BLaER1 treated with 17β-estradiol and CSF1 and Interleukin-3, amounts not matched to agents 10 nM and 100 nM (cell line): Measurements from ENCODE around the gene KCTD19.

Experiments used
- H3K27ac ChIP-seq, 11 experiments: shearing (Covaris generic); formaldehyde crosslinking; 2 replicates each; pipeline ENCODE4 v1.8.1; 2022
- H3K27me3 ChIP-seq, 11 experiments: shearing (Covaris generic); formaldehyde crosslinking; 2 replicates each; pipeline ENCODE4 v1.8.1; 2022
- H3K36me3 ChIP-seq, 11 experiments: shearing (Covaris generic); formaldehyde crosslinking; 2 replicates each; pipeline ENCODE4 v1.8.1; 2022
- H3K4me1 ChIP-seq, 10 experiments: shearing (Covaris generic); formaldehyde crosslinking; 2 replicates each; pipeline ENCODE4 v1.8.1; 2022
- H3K4me2 ChIP-seq, 11 experiments: shearing (Covaris generic); formaldehyde crosslinking; 2 replicates each; pipeline ENCODE4 v1.8.1; 2022
- H3K4me3 ChIP-seq, 10 experiments: shearing (Covaris generic); formaldehyde crosslinking; 2 replicates each; pipeline ENCODE4 v1.8.1; 2022
- H3K9ac ChIP-seq, 11 experiments: shearing (Covaris generic); formaldehyde crosslinking; 2 replicates each; pipeline ENCODE4 v1.8.1; 2022
- H3K9me3 ChIP-seq, 11 experiments: shearing (Covaris generic); formaldehyde crosslinking; replicated peaks in 1 of 11; 2 replicates each; pipeline ENCODE4 v1.8.1; 2022
- H4K20me1 ChIP-seq, 11 experiments: shearing (Covaris generic); formaldehyde crosslinking; 2 replicates each; pipeline ENCODE4 v1.8.1; 2022
- Cebpa-rat ChIP-seq, 11 experiments: shearing (Covaris generic); IDR thresholded peaks; 2 replicates each; pipeline ENCODE4 v1.8.1; 2022

KCTD19 gene

DNA sequence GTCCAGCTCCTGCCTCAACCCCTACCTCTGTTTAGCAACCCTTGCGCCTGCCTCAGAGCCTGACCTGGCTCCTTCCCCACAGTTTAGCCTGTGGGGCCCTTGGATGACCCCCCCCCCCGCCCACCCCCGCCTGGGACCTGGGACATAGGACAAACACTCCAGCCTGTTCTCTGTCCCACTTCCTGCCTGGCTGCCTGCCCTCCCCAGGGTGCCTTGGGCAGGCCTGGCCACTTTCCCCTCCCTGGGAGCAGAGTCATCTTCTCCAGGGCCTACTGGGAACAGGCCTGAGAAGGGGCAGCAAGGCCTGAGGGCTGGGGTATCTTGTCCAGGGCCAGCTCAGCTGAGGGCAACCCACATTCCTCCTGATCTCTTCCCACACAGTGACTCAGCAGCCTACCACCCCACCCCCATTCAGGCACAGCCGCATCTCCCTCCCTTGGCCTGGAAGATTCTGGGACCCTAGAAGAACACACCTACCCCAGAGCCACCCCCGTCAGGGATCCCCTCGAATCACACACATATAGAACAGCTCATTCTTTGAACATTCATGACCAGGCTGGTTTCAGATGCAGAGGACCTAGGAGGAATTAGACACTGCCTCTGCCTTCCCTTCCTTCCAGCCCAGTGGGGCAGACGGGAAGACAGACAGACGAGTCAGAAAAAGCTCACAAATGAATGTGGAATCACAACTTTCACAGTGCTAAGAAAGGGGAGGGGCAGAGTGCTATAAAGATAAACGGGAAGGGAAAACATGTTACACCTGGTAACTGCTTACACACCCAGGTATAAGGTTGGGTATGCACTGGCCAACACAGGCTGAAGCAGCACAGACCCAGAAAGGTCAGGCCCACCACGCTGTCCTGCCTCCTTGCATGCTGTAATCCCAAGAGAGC, 85.3 kb downstream of the KCTD19 start:
- Histone ChIP-seq H3K36me3 (peaks cover 24 to 42% (median 32%) of the 10 kb centered on the region in 11 experiments), H4K20me1 (peaks cover 0 to 61% (median 26%) of the 10 kb centered on the region in 11 experiments; a peak in 16 of 22 replicates), H3K4me3 (no peak overlapping the region), H3K4me1 (peaks cover 50 to 96% (median 76%) of the 10 kb centered on the region in 10 experiments), H3K27me3 (no peaks in the 10 kb centered on the region), H3K9me3 (no peaks in the 10 kb centered on the region), H3K9ac (peak overlapping the region in 10 of 11 experiments; percentile 28 to 63 (median 56); a peak in 18 of 22 replicates), H3K27ac (peak overlapping the region; percentile 45 to 92 (median 71); a peak in 20 of 22 replicates), H3K4me2 (peak overlapping the region; percentile 69 to 100 (median 97))
- no peak for TF ChIP-seq Cebpa-rat (IDR thresholded peaks at IDR 0.05)

DNA sequence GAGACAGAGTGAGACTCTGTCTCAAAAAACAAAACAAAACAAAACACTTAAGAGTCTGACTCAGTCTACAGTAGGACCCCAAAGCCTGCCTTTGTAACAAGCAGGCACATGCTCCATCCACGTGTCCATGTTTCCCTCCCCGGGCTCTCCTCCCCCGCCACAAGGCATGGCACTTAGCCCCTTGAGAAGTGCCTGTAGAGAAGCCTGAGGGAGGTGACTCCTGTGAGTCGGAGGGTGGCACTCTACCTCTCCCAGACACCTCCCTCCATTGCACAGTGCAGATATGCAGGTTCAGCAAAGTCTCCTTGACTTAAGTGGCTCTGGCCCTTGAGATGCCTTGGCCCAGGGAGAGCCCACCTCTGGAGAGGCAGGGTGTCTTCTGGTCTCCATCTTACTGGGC, 86.0 kb downstream of the KCTD19 start:
- peak overlapping the region in 4 of 11 experiments; percentile 30 to 51 (median 38); a peak in 6 of 22 replicates for H3K9ac ChIP-seq
- H3K27ac ChIP-seq, result peak overlapping the region in 9 of 11 experiments; percentile 32 to 85 (median 51); a peak in 14 of 22 replicates
- H3K9me3 ChIP-seq, result no peaks in the 10 kb centered on the region
- no peak overlapping the region for H3K4me3 ChIP-seq
- peaks cover 0 to 53% (median 20%) of the 10 kb centered on the region in 11 experiments; a peak in 16 of 22 replicates for H4K20me1 ChIP-seq
- no peaks in the 10 kb centered on the region for H3K27me3 ChIP-seq
- H3K36me3 ChIP-seq, result peaks cover 24 to 50% (median 39%) of the 10 kb centered on the region in 11 experiments
- peaks cover 49 to 96% (median 76%) of the 10 kb centered on the region in 10 experiments for H3K4me1 ChIP-seq
- peak overlapping the region in 7 of 11 experiments; percentile 6 to 99 (median 86); a peak in 11 of 22 replicates for H3K4me2 ChIP-seq
- TF ChIP-seq Cebpa-rat (IDR thresholded peaks at IDR 0.05), result no peak
